DMS153 treated with DMSO at 0.1 percent for 48 hours (cell line): Measurements from ENCODE around the gene CTPS2.
"Not testable (repeated sequence)": the region's sequence is repeated elsewhere in the genome, so short reads cannot be mapped to it uniquely, and the experiment has no call there.

ENCODE experiments used
- DNase-seq: peaks from one replicate; lab custom pipeline; 2025; ENCODE audit not compliant: unreplicated experiment; lab: John Stamatoyannopoulos, UW

CTPS2 gene

GRCh38 chrX:16659321-16659720 lies 53.1 kb downstream of the CTPS2 start:
- DNase-seq = no peak

DNA sequence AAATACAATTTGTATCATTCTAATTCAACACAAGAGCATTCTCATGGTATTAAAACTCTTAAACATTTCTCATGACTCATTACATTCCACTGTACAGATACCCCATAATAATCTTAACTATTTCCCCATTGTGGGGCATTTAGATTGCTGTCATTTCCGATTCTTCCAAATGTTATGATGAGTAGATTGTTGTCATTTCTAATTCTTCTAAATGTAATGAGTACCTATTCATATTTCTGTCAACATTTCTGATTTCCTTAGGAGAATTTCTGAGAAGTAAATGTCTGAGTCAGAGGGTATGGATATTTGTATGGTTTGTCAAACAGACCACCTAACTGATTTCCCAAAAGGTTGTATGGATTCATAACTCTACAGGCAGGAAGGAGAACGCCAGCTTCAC lies 54.2 kb downstream of the CTPS2 start:
- DNase-seq = no peak

DNA sequence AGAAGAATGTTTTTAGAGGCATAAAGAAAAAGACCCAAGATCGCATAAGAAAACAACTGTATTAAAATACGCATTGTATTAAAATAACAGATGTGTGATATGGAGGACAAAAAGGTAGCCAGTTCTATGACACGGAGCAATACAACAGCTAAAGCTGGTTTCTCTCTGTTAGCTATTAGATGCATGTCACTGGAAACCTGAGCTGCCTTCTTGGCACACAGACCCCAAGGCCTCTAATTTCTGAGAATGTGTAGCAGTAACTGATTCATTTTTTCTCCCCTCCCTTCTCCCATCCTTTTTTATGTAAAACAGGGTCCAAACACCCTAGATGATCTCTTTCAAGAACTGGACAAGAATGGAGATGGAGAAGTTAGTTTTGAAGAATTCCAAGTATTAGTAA lies 58.4 kb downstream of the CTPS2 start:
- DNase-seq = no peak

GRCh38 chrX:16653424-16653823 lies 59.0 kb downstream of the CTPS2 start:
- DNase-seq = no peak

DNA sequence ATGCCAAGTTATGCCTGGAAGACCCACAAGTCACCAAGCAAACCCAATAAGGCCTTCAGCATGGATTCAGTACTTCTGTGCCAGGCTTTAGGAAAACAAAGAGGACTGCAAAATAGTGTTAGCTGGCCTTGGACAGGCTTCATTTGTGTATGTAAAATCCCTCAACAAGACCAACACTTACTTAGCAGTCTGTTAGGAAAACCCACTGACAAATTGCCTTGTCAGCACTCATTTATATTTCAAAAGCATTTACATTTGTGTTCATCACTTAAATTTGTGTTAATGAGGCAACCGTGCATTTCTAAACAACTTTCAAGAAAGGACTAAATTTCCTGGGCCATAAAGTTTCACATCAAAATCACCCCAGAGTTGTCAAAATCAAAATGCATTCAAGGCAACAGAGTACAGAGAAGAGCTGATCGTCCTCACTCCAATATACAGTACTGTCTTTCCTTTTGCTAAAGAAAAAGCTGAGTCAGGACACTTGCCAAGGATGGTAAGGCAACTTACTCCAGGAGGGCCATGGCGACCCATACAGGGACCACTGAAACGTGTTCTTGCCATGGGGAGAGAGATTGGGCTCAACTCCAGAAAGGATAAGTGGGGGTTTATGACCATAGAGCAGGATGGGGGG lies 61.0 kb downstream of the CTPS2 start:
- no peak for DNase-seq

DNA sequence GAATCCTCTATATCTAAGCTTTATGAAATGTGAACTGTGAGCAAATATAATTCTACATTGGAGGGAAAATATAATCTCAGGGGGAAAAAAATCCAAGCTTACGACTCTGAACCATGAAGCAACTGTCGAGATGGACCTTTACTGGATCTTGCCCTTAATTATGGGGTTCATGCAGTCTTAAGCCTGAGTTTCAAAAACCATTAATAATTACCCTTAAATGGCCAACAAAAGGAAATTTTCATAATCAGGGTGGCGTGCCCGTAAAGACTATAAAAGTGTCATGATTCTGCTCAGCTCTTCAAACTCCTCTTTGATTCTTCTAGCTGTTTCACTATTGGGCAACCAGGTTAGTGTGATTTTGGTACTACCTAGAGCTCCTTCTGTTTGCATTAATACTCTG lies 62.6 kb downstream of the CTPS2 start, which contains the start of gene S100G:
S100G (plus strand) TSS at position 301 of the 400 bp plus-strand sequence. CDS start 849 bp downstream, outside the sequence.
- DNase-seq = no peak

DNA sequence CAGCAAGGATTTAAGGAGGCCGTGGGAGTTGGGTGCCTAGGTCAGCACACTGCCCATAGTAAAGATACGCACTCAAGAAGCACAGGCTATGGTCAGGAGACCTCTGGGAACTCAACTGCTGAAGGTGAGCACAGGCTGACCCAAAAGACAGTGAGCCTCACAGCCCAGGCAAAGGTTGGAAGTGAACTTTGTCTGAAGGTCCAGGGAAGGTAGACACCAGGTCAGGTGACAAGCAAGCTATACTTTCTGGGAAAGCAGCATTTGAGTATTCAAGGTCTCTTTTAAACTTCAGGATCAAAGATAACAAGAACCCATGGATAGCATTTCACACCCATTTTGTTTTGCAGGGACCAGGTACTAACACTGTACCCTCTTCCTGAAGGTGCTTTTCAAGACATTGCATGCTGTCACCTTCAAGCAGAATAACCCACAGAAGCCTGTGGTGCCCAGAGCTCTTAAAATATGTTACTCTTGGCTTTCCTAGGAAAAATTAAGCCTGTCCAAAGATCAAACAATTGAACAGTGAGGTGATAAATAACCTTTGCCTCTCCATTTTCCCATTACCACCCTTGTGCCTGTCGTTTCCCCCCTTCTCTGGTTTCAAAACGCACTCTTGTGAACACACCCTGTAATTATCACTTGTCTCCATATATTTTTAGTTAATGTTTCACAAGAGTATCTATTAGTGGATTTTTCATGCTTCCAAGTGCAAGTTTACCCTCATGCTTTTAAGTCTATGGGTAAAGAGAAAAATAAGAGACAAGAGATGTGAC lies 65.9 kb downstream of the CTPS2 start:
- no peak for DNase-seq

DNA sequence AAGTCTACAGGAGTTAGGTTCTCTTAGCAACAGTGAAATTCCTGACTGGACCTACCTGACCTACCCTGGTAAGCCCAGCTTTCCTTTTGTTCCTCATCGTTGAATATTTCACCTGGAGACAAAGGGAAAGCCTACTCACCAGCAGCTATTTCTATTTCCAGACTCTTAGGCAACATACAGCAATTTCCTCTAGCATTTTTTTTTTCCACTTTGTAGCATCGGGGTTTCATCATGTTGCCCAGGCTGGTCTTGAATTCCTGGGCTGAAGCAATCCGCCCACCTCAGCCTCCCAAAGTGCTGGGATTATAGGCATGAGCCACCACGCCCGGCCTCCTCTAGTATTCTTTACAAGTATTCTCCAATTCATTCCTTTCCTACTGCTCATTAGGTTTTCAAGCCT lies 69.3 kb downstream of the CTPS2 start:
- no peak for DNase-seq

DNA sequence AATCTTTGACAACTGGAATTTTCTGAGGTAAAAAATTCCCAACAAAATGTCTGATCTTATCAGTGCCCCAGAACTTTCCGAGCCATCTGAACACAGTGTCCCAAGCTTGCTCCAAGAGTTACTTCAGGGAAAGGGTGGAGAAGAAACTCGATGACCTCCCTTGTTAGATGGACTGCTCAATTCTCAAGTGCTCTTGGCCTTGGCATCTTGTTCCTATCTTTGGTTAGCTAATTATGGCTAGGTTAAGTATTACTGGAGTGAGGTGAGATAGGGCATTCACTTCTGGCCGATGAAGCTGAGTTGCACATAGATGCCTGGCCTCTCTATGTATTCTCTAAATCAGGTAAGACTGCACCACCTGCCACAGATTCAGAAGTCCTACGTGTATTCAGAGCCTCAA lies 71.6 kb downstream of the CTPS2 start:
- no peak for DNase-seq

GRCh38 chrX:16639966-16640365 lies 72.5 kb downstream of the CTPS2 start:
- DNase-seq = no peak

- no peak for DNase-seq
Measured at GRCh38 chrX:16638533-16638932, 73.9 kb downstream of the CTPS2 start.

GRCh38 chrX:16635596-16635995 lies 76.9 kb downstream of the CTPS2 start:
- no peak for DNase-seq

GRCh38 chrX:16635040-16635439 lies 77.4 kb downstream of the CTPS2 start:
- DNase-seq = no peak

GRCh38 chrX:16633754-16634153 lies 78.7 kb downstream of the CTPS2 start:
- DNase-seq = no peak

- no peak for DNase-seq
Measured at GRCh38 chrX:16629909-16630308, 82.6 kb downstream of the CTPS2 start.

DNA sequence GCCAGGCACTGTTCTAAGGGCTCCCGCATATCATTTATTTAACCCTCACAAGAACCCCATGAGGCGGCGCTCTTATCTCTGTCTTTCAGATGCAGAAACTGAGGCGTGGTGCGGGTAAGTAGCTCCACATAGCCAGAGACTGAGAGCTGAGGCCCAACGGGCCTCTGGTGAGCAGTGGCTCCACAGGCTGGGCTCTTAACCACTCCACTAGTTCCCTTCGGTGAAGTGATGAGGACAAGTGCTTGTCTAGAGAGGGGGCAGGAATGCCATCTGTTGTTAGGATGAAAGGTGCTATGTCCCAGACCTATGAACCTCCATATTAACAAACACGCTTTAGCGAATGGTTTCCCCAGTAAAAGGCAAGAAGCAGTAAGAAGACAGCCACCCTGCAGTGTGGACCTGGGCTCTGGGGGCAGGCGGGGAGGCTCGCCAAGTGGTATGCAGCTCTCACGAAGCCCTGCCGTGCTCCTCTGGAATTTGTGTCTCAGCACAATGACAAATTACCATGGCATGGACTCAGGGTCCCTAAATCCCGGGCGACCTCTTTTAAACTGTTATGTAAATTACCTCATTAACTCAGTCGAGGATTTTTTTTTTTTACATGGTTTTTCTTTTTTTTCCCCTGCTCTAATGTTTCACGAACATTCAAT lies 83.4 kb downstream of the CTPS2 start:
- DNase-seq = no peak

- not testable (repeated sequence) for DNase-seq
Measured at GRCh38 chrX:16628511-16628910, 84.0 kb downstream of the CTPS2 start.

GRCh38 chrX:16619024-16619423 lies 93.4 kb downstream of the CTPS2 start:
- no peak for DNase-seq

DNA sequence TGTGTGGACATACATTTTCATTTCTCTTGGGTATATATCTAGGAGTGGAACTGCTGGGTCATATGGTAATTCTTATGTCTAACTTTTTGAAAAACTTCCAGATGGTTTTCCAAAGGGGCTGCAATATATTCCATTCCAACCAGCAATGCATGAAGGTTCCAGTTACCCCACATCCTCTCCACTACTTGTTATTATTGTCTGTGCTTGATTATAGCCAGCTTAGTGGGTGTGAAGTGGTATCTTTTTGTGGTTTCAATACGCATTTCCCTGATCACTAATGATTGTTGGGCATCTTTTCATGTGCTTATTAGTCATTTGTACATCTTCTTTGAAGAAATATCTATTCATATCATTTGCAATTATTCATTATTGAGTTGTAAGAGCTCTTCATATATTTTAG lies 94.0 kb downstream of the CTPS2 start:
- DNase-seq = no peak

- no peak for DNase-seq
Measured at GRCh38 chrX:16617382-16617781, 95.1 kb downstream of the CTPS2 start.

- DNase-seq = no peak
Measured at GRCh38 chrX:16612257-16612897, 100.1 kb downstream of the CTPS2 start.

DNA sequence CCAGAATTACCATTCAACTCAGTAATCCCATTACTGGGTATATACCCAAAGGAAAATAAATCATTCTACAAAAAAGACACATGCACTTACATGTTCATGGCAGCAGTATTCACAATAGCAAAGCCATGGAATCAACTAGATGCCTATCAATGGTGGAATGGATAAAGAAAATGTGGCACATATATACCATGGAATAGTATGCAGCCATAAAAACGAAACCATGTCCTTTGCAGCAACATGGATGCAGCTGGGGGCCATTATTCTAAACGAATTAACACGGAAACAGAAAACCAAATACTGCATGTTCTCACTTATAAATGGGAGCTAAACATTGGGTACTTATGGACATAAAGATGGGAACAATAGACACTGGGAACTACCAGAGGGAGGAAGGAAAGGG lies 101.8 kb downstream of the CTPS2 start:
- DNase-seq = not testable (repeated sequence)
